ENCODE measurements around the gene KDELR1. TPM values are rescaled to one million over a fixed set of nuclear protein-coding genes. Genes with fewer than 3 reads are reported as not detected.

The KDELR1 gene
- total RNA-seq, 2 experiments from 2014 or later: 82.9 to 88.1 TPM

DNA sequence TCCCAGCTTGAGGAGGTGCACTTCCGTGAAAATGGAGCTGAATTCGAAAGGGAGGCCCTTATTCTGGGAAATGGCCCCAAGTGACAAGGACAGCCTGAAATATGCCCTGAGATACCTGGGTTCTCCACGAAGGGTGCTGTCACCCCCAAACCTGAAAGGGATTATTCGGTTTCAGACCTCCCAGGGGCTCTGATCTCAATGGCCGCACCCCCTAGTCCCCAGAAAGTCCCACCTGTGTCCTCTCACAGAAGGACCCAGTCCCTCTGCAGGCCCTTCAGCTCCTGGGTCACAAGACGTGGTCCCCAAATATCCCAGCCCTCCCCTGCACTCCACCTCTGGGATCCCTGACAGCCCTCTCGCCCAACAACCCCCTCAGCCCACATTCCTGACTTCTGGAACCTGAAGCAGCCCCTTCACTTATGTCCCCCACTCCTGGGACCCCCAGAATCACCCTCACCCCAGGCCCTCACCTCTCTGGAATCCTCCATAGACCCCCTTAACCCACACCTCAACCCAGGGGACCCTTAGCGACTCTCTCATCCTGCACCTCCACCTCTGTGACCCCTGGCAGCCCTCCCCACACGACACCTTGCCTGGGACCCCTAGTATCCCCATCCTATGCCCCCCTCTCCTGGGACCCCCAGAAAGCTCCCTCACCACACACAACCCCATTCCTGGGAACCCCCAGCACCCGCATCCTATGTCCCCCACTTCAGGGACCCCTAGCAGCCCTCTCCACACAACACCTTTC is 26.6 kb downstream of the KDELR1 start:
- Mint-ChIP-seq H3K27me3 (no peaks in the 10 kb centered on the region), H3K36me3 (peaks cover 4% of the 10 kb centered on the region), H3K9me3 (no peaks in the 10 kb centered on the region), H3K27ac (peak overlapping the region; percentile 94), H3K4me1 (ENCODE audit: low read depth) (peaks cover 14% of the 10 kb centered on the region), H3K4me3 (peak overlapping the region; percentile 88)
- no peak for DNase-seq
- intact Hi-C loops (cut with micrococcal nuclease): loop anchor here (1.0 kb wide), 6 partner anchors 27 to 255 kb away; partner anchors contain the start of genes GRWD1, KDELR1, RPL18 and SPHK2
- ChIA-PET CTCF (interaction anchor here (0.8 to 2.7 kb wide), 8 partner anchors 14 to 220 kb away, joined by 3 to 29 read pairs (median 4); partner anchors contain the start of genes GRWD1 and KDELR1), POLR2A (interaction anchor here (0.7 to 1.9 kb wide), 7 partner anchors 12 to 254 kb away, joined by 3 to 15 read pairs (median 4); partner anchors contain the start of genes KDELR1, RPL18 and SPHK2)

DNA sequence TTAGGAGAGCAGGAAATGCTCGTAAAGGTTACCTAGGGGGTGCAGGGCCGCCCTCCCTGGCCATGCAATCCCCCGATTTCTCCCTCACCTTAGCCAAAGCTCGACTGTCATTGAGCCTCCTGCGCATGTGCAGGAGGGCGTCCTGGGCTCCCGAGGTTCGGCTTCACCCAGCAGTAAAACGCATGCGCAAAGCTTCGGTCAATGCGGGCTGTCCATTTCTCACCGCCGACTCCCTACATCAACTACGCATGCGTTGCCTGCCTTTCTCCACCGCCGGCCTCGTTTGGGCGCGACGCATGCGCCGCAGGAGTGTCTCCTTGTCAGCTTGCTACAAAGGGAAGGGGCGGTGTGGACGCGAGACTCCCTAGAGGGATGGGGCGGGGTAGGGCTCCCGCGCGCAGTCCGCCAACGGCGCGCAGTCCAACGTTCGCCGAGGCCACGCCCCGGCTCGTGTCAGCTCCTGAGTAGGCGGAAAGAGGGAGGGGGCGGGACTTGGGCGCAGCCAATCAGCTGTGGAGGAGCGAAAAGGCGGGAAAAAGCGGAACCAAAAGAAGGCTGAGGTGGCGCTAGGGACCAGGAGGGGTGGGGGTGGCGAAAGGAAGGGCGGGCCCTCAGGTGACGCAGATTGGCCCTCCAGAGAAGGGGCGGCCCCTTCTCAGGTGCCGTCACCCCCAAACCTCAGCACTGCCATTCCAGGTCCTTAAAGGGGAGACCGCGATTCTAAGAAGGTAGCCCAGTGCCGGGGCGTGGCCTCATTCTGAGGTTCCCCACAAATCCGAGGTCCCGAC is 27.3 kb downstream of the KDELR1 start, which contains the start of the genes SYNGR4 and TMEM143:
Gene SYNGR4, plus strand, starts transcription at position 558 of the 788 bp plus-strand sequence. CDS start 1,476 bp downstream, outside the sequence.
Gene TMEM143, minus strand, starts transcription at position 131 of the 788 bp plus-strand sequence. Its CDS starts 20 bp downstream, at position 111.
- H3K27ac Mint-ChIP-seq: peak within 1 kb of the TSS; percentile 94

GRCh38 chr19:48363500-48363809 is 27.9 kb downstream of the KDELR1 start:
- CTCF ChIA-PET: interaction anchor here (1.0 to 2.7 kb wide), 11 partner anchors 10 to 282 kb away, joined by 3 to 29 read pairs (median 4); partner anchors contain the start of genes GRIN2D, GRWD1 and KDELR1
- peaks cover 14% of the 10 kb centered on the region for H3K4me1 Mint-ChIP-seq (ENCODE audit: low read depth)
- DNase-seq: no peak
- POLR2A ChIA-PET: interaction anchor here (0.6 to 1.9 kb wide), 10 partner anchors 11 to 256 kb away, joined by 3 to 15 read pairs (median 3); partner anchors contain the start of genes EMP3, KDELR1, RPL18 and SPHK2
- intact Hi-C loops (cut with micrococcal nuclease): loop anchor here (1.0 kb wide), 2 partner anchors 52 to 193 kb away; partner anchors contain the start of genes LIG1 and ZSWIM9
- H3K27ac Mint-ChIP-seq: peak overlapping the region; percentile 94
- peaks cover 4% of the 10 kb centered on the region for H3K36me3 Mint-ChIP-seq
- peak overlapping the region; percentile 88 for H3K4me3 Mint-ChIP-seq
- no peaks in the 10 kb centered on the region for H3K9me3 Mint-ChIP-seq
- H3K27me3 Mint-ChIP-seq: no peaks in the 10 kb centered on the region

More for the DNA sequence above, 27.3 kb downstream of the KDELR1 start, which contains the start of the genes SYNGR4 and TMEM143:
- Mint-ChIP-seq H3K4me1 (ENCODE audit: low read depth) (peaks cover 14% of the 10 kb centered on the region), H3K27me3 (no peaks in the 10 kb centered on the region), H3K9me3 (no peaks in the 10 kb centered on the region), H3K36me3 (peaks cover 4% of the 10 kb centered on the region), H3K4me3 (peak within 1 kb of the TSS; percentile 88)
- intact Hi-C loops (cut with micrococcal nuclease): loop anchor here (1.0 kb wide), 8 partner anchors 27 to 255 kb away; partner anchors contain the start of genes GRWD1, KDELR1, LIG1 and RPL18
- CTCF ChIA-PET: interaction anchor here (0.8 to 2.7 kb wide), 13 partner anchors 11 to 220 kb away, joined by 3 to 29 read pairs (median 4); partner anchors contain the start of genes GRIN2D, GRWD1 and KDELR1
- POLR2A ChIA-PET: interaction anchor here (0.6 to 1.9 kb wide), 12 partner anchors 11 to 255 kb away, joined by 3 to 15 read pairs (median 4); partner anchors contain the start of genes KDELR1, RPL18 and SPHK2
- DNase-seq: peak; percentile 99

DNA sequence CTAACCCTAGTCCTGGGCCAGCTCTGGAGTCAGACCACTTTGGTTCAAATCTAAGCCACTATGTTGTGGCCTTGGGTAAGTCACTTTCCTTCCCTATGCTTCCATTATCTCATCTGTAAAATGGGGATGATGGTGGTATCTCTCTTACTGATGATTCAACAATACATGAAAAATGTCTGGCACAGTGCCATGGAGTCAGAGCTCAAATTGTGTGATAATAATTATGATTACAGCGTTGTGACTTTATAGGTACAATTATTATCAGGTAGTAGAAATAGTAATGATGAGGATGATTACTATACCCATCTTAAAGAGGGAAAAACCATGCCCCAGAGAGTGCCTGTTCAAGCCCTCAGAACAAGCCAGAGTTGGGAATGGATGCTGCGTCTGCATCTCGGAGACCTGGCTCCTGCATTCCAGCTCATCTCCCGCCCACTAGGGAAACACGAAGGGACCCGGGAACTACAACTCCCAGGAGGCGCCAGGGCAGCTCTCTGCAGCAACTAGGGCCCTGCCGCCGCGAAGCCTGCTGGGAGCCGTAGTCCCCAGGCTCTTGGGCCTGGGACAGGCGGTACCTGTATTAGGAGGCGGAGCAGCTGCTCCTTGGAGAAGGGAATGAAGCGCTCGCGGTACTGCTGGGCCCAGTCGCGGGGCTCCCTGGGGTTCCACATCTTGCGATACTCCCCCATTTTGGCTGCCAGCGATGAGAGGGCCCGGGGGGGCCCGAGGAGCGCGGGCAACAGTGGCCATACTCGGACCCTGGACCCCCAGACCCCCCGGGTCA is 28.4 kb downstream of the KDELR1 start:
- H3K27ac Mint-ChIP-seq: peak overlapping the region; percentile 94
- H3K36me3 Mint-ChIP-seq: peaks cover 4% of the 10 kb centered on the region
- CTCF ChIA-PET: interaction anchor here (0.6 to 2.7 kb wide), 9 partner anchors 12 to 283 kb away, joined by 3 to 29 read pairs (median 4); partner anchors contain the start of genes GRIN2D and KDELR1
- H3K4me1 Mint-ChIP-seq (ENCODE audit: low read depth): peaks cover 14% of the 10 kb centered on the region
- H3K9me3 Mint-ChIP-seq: no peaks in the 10 kb centered on the region
- H3K27me3 Mint-ChIP-seq: no peaks in the 10 kb centered on the region
- POLR2A ChIA-PET: interaction anchor here (0.6 to 1.4 kb wide), 5 partner anchors 11 to 259 kb away, joined by 3 to 5 read pairs (median 3); partner anchors contain the start of gene EMP3
- peak; percentile 93 for DNase-seq
- intact Hi-C loops (cut with micrococcal nuclease): loop anchor here (1.0 kb wide), 2 partner anchors 52 to 193 kb away; partner anchors contain the start of genes LIG1 and ZSWIM9
- peak overlapping the region; percentile 88 for H3K4me3 Mint-ChIP-seq

- H3K27me3 Mint-ChIP-seq: no peaks in the 10 kb centered on the region
Observed at GRCh38 chr19:48361912-48362311, 29.4 kb downstream of the KDELR1 start.

DNA sequence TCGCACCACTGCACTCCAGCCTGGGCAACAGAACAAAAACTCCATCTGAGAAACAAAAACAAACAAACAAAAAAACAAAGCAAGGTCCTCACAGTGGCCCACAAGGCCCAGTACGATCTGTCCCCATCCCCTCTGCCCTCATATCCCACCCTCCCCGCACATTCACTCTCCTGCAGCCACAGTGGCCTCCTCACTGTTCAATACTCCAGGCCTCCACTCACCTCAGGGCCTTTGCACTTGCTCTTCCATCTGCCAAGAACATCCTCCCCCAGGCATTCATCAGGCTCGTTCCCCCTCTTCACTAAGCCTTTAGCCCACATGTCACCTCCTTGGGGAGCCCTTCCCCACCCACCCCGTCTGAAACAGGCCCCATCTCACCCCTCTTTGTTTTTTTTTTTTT is 32.2 kb downstream of the KDELR1 start:
- Mint-ChIP-seq H3K36me3 (peaks cover 4% of the 10 kb centered on the region), H3K4me1 (ENCODE audit: low read depth) (peaks cover 5% of the 10 kb centered on the region), H3K9me3 (no peaks in the 10 kb centered on the region), H3K27me3 (no peaks in the 10 kb centered on the region), H3K27ac (no peak overlapping the region), H3K4me3 (no peak overlapping the region)
- ChIA-PET CTCF (no interaction called here), POLR2A (no interaction called here)
- DNase-seq: no peak
- intact Hi-C loops (cut with micrococcal nuclease): no loop called here

More at GRCh38 chr19:48361912-48362311, 29.4 kb downstream of the KDELR1 start:
- intact Hi-C loops (cut with micrococcal nuclease): no loop called here
- ChIA-PET POLR2A (no interaction called here), CTCF (interaction anchor here (1.1 to 2.7 kb wide), 3 partner anchors 28 to 222 kb away, joined by 4 to 29 read pairs (median 7); partner anchors contain the start of gene KDELR1)
- peaks cover 14% of the 10 kb centered on the region for H3K4me1 Mint-ChIP-seq (ENCODE audit: low read depth)
- no peak overlapping the region for H3K27ac Mint-ChIP-seq
- no peaks in the 10 kb centered on the region for H3K9me3 Mint-ChIP-seq
- H3K4me3 Mint-ChIP-seq: no peak overlapping the region
- H3K36me3 Mint-ChIP-seq: peaks cover 4% of the 10 kb centered on the region
- no peak for DNase-seq

GRCh38 chr19:48355365-48355954 is 35.9 kb downstream of the KDELR1 start:
- no peaks in the 10 kb centered on the region for H3K9me3 Mint-ChIP-seq
- peaks cover 4% of the 10 kb centered on the region for H3K4me1 Mint-ChIP-seq (ENCODE audit: low read depth)
- no peaks in the 10 kb centered on the region for H3K27me3 Mint-ChIP-seq
- intact Hi-C loops (cut with micrococcal nuclease): no loop called here
- H3K36me3 Mint-ChIP-seq: no peaks in the 10 kb centered on the region
- H3K27ac Mint-ChIP-seq: no peak overlapping the region
- no peak for DNase-seq
- POLR2A ChIA-PET: no interaction called here
- CTCF ChIA-PET: interaction anchor here (0.6 to 1.7 kb wide), 3 partner anchors 8 to 36 kb away, joined by 3 to 6 read pairs (median 5); partner anchors contain the start of gene KDELR1
- no peak overlapping the region for H3K4me3 Mint-ChIP-seq

DNA sequence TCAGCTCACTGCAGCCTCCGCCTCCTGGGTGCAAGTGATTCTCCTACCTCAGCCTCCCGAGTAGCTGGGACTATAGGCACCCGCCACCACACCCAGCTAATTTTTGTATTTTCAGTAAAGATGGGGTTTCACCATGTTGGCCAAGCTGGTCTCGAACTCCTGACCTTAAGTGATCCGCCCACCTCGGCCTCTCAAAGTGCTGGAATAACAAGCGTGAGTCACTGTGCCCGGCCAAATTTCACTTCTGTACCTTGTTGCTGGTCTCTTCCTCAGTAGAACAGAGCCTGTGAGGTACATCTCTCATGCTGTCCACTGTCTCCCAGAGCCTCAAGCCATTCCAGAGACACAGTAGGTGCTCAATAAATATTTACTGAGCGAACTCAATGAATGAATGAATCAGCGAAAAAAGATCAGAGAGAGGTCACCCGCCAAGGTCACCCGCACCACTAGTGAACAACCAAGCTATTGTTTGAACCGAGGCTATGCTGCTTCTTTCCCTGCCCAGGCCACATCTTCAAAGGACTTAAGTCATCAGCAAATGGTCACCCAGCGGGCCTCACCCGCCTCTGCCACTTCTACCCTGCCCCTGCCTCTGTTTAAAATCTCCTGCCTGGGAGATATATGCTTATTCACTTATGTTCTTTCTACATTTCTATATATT is 36.9 kb downstream of the KDELR1 start:
- no peaks in the 10 kb centered on the region for H3K36me3 Mint-ChIP-seq
- H3K27ac Mint-ChIP-seq: no peak overlapping the region
- peaks cover 4% of the 10 kb centered on the region for H3K4me1 Mint-ChIP-seq (ENCODE audit: low read depth)
- ChIA-PET POLR2A (no interaction called here), CTCF (interaction anchor here (1.6 kb wide), 1 partner anchor 37 kb away, joined by 6 read pairs; the partner anchor contains the start of gene KDELR1)
- no peak for DNase-seq
- no peaks in the 10 kb centered on the region for H3K27me3 Mint-ChIP-seq
- H3K4me3 Mint-ChIP-seq: no peak overlapping the region
- H3K9me3 Mint-ChIP-seq: no peaks in the 10 kb centered on the region
- intact Hi-C loops (cut with micrococcal nuclease): no loop called here

- H3K36me3 Mint-ChIP-seq: no peaks in the 10 kb centered on the region
- CTCF ChIA-PET: interaction anchor here (0.6 to 1.9 kb wide), 6 partner anchors 10 to 1121 kb away, joined by 3 to 6 read pairs (median 4); partner anchors contain the start of genes KDELR1, SYNGR4 and TMEM143
- H3K27ac Mint-ChIP-seq: no peak overlapping the region
- H3K4me1 Mint-ChIP-seq (ENCODE audit: low read depth): peaks cover 4% of the 10 kb centered on the region
- intact Hi-C loops (cut with micrococcal nuclease): no loop called here
- POLR2A ChIA-PET: interaction anchor here (1.1 kb wide), 1 partner anchor 10 kb away, joined by 4 read pairs; the partner anchor contains the start of genes SYNGR4 and TMEM143
- no peaks in the 10 kb centered on the region for H3K27me3 Mint-ChIP-seq
- no peak overlapping the region for H3K4me3 Mint-ChIP-seq
- H3K9me3 Mint-ChIP-seq: no peaks in the 10 kb centered on the region
- DNase-seq: no peak
Observed at GRCh38 chr19:48353677-48354076, 37.7 kb downstream of the KDELR1 start.

- no peak overlapping the region for H3K4me3 Mint-ChIP-seq
- peaks cover 3% of the 10 kb centered on the region for H3K36me3 Mint-ChIP-seq
- no peaks in the 10 kb centered on the region for H3K27me3 Mint-ChIP-seq
- intact Hi-C loops (cut with micrococcal nuclease): no loop called here
- peaks cover 4% of the 10 kb centered on the region for H3K4me1 Mint-ChIP-seq (ENCODE audit: low read depth)
- DNase-seq: peak; percentile 89
- H3K27ac Mint-ChIP-seq: no peak overlapping the region
- H3K9me3 Mint-ChIP-seq: no peaks in the 10 kb centered on the region
- POLR2A ChIA-PET: interaction anchor here (1.0 kb wide), 1 partner anchor 40 kb away, joined by 3 read pairs; the partner anchor contains the start of gene KDELR1
- CTCF ChIA-PET: interaction anchor here (0.6 to 2.3 kb wide), 13 partner anchors 9 to 257 kb away, joined by 3 to 19 read pairs (median 4); partner anchors contain the start of genes KDELR1, SYNGR4 and TMEM143
Observed at GRCh38 chr19:48351341-48351752, 40.0 kb downstream of the KDELR1 start.
